ENCODE data around the gene PLPP4. TPM values are rescaled to one million over a fixed set of nuclear protein-coding genes. Genes with fewer than 3 reads are reported as not detected.

PLPP4 gene
- polyA plus RNA-seq, 1 donor, result 3.1 TPM

GRCh38 chr10:120541984-120542383, 85.0 kb downstream of the PLPP4 start:
- Histone ChIP-seq H3K9me3 (ENCODE audit: control insufficient read depth, low read depth, low read length) (no peaks in the 10 kb centered on the region), H3K36me3 (ENCODE audit: control insufficient read depth, insufficient read depth, low read length) (no peaks in the 10 kb centered on the region), H3K4me3 (ENCODE audit: low read length) (no peak overlapping the region), H3K27me3 (ENCODE audit: control insufficient read depth, insufficient read depth, low read length) (no peaks in the 10 kb centered on the region), H3K27ac (ENCODE audit: low read length) (no peak overlapping the region), H3K4me1 (ENCODE audit: control insufficient read depth, insufficient read depth, low read length) (no peaks in the 10 kb centered on the region)
- WGBS (ENCODE audit: insufficient coverage, low lambda C conversion rate), result no CpG with 5 or more reads among the region's 4 CpGs
- DNase-seq, result no peak

- H3K27ac ChIP-seq (ENCODE audit: low read length), result no peak overlapping the region
- H3K9me3 ChIP-seq (ENCODE audit: control insufficient read depth, low read depth, low read length), result no peaks in the 10 kb centered on the region
- no CpG with 5 or more reads among the region's 7 CpGs for WGBS (ENCODE audit: insufficient coverage, low lambda C conversion rate)
- H3K36me3 ChIP-seq (ENCODE audit: control insufficient read depth, insufficient read depth, low read length), result no peaks in the 10 kb centered on the region
- no peak for DNase-seq
- no peak overlapping the region for H3K4me3 ChIP-seq (ENCODE audit: low read length)
- no peaks in the 10 kb centered on the region for H3K27me3 ChIP-seq (ENCODE audit: control insufficient read depth, insufficient read depth, low read length)
- H3K4me1 ChIP-seq (ENCODE audit: control insufficient read depth, insufficient read depth, low read length), result no peaks in the 10 kb centered on the region
Observed at GRCh38 chr10:120542591-120542990, 85.6 kb downstream of the PLPP4 start.

DNA sequence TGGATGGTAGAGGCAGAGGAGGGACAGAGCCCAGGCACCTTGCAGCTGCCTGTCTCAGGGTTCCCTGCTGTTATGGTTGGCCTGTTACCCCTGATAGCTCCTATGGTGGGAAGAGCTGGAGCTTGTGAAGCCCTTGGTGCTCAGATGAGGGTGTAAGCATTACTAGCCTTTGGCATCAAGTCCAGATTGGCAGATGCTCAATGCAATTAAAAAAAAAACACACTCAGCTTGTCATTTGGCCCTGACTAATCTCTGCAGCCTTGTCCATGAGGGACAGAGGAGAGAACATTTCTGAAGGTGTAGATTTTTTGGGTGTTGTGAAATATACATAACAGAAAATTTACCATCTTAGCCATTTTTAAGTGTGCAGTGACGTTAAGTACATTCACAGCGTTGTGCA, 86.3 kb downstream of the PLPP4 start:
- Histone ChIP-seq H3K9me3 (ENCODE audit: control insufficient read depth, low read depth, low read length) (no peaks in the 10 kb centered on the region), H3K27ac (ENCODE audit: low read length) (no peak overlapping the region), H3K4me1 (ENCODE audit: control insufficient read depth, insufficient read depth, low read length) (no peaks in the 10 kb centered on the region), H3K4me3 (ENCODE audit: low read length) (no peak overlapping the region), H3K36me3 (ENCODE audit: control insufficient read depth, insufficient read depth, low read length) (no peaks in the 10 kb centered on the region), H3K27me3 (ENCODE audit: control insufficient read depth, insufficient read depth, low read length) (no peaks in the 10 kb centered on the region)
- no peak for DNase-seq
- no CpG with 5 or more reads among the region's 2 CpGs for WGBS (ENCODE audit: insufficient coverage, low lambda C conversion rate)

GRCh38 chr10:120548210-120548609, 91.2 kb downstream of the PLPP4 start:
- no peaks in the 10 kb centered on the region for H3K27me3 ChIP-seq (ENCODE audit: control insufficient read depth, insufficient read depth, low read length)

DNA sequence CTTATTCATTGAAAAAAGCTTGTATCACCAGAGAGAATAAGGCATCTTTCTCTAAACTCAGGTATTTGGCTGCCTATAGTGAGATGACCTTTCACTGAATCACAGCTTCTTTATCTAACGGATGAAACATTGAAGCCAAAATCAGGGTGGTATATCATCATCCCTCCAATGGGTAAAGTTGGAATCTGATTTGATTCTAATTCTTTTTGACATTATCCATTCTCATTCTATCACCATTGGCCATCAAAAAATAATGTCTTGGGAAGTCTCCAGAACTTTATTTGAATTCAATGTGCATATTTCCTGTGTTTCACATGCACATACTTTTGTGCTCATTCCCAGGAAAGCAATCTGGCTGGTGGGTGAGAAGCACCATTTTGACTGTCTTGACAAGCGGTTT, 95.2 kb downstream of the PLPP4 start:
- no peaks in the 10 kb centered on the region for H3K27me3 ChIP-seq (ENCODE audit: control insufficient read depth, insufficient read depth, low read length)
- H3K27ac ChIP-seq (ENCODE audit: low read length), result no peak overlapping the region
- no peak overlapping the region for H3K4me3 ChIP-seq (ENCODE audit: low read length)
- no peaks in the 10 kb centered on the region for H3K9me3 ChIP-seq (ENCODE audit: control insufficient read depth, low read depth, low read length)
- no peaks in the 10 kb centered on the region for H3K4me1 ChIP-seq (ENCODE audit: control insufficient read depth, insufficient read depth, low read length)
- H3K36me3 ChIP-seq (ENCODE audit: control insufficient read depth, insufficient read depth, low read length), result no peaks in the 10 kb centered on the region
- no peak for DNase-seq
- WGBS (ENCODE audit: insufficient coverage, low lambda C conversion rate), result 88% methylated on average over 1 of the region's 2 CpGs

More at GRCh38 chr10:120548210-120548609, 91.2 kb downstream of the PLPP4 start:
- DNase-seq, result no peak
- no peak overlapping the region for H3K4me3 ChIP-seq (ENCODE audit: low read length)
- H3K9me3 ChIP-seq (ENCODE audit: control insufficient read depth, low read depth, low read length), result no peaks in the 10 kb centered on the region
- WGBS (ENCODE audit: insufficient coverage, low lambda C conversion rate), result 100% methylated on average over 2 of the region's 4 CpGs
- H3K4me1 ChIP-seq (ENCODE audit: control insufficient read depth, insufficient read depth, low read length), result no peaks in the 10 kb centered on the region
- H3K36me3 ChIP-seq (ENCODE audit: control insufficient read depth, insufficient read depth, low read length), result no peaks in the 10 kb centered on the region
- no peak overlapping the region for H3K27ac ChIP-seq (ENCODE audit: low read length)

DNA sequence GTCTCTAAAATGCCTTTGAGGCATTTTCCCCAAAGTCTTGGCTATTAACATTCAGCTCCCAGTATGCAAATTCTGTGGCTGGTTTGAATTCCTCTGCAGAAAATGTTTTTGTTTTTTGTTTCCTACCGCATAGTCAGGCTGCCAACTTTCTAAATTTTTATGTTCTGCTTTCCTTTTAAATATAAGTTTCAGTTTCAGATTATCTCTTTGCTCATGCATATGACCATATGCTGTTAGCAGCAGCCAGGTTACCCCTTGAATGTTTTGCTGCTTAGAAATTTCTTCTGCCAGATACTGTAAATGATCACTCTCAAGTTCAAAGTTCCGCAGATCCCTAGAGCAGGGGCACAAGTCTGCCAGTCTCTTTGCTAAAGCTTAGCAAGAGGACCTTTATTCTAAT, 96.9 kb downstream of the PLPP4 start:
- no peaks in the 10 kb centered on the region for H3K9me3 ChIP-seq (ENCODE audit: control insufficient read depth, low read depth, low read length)
- no peak overlapping the region for H3K27ac ChIP-seq (ENCODE audit: low read length)
- H3K4me1 ChIP-seq (ENCODE audit: control insufficient read depth, insufficient read depth, low read length), result no peaks in the 10 kb centered on the region
- WGBS (ENCODE audit: insufficient coverage, low lambda C conversion rate), result 100% methylated on average over 1 of the region's 2 CpGs
- H3K27me3 ChIP-seq (ENCODE audit: control insufficient read depth, insufficient read depth, low read length), result no peaks in the 10 kb centered on the region
- DNase-seq, result no peak
- no peaks in the 10 kb centered on the region for H3K36me3 ChIP-seq (ENCODE audit: control insufficient read depth, insufficient read depth, low read length)
- H3K4me3 ChIP-seq (ENCODE audit: low read length), result no peak overlapping the region

DNA sequence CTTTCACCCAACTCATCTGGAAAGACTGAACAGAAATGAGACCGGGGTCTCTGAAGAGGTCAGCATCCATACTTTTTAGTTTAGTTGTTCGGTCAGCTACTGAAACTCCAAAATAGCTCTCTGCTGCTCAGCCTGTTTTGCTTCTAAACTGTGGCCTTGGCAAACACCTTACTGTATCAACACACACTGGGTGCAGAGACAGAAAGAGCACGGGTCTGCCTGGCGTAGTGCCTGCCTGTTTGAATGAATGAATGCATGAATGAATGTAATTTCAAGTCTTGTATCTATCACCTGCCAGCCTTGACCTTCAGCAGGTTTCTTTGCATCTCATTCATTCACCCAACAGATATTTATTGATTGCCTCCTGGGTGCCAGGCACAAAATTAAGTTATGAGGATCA, 98.4 kb downstream of the PLPP4 start:
- no peak for DNase-seq

GRCh38 chr10:120555842-120556532, 99.0 kb downstream of the PLPP4 start:
- 33% methylated on average over 1 of the region's 2 CpGs for WGBS (ENCODE audit: insufficient coverage, low lambda C conversion rate)
- H3K27me3 ChIP-seq (ENCODE audit: control insufficient read depth, insufficient read depth, low read length), result no peaks in the 10 kb centered on the region
- no peaks in the 10 kb centered on the region for H3K36me3 ChIP-seq (ENCODE audit: control insufficient read depth, insufficient read depth, low read length)
- H3K4me1 ChIP-seq (ENCODE audit: control insufficient read depth, insufficient read depth, low read length), result no peaks in the 10 kb centered on the region
- H3K9me3 ChIP-seq (ENCODE audit: control insufficient read depth, low read depth, low read length), result no peaks in the 10 kb centered on the region
- H3K27ac ChIP-seq (ENCODE audit: low read length), result no peak overlapping the region
- no peak overlapping the region for H3K4me3 ChIP-seq (ENCODE audit: low read length)
- no peak for DNase-seq

More for the DNA sequence above, 98.4 kb downstream of the PLPP4 start:
- Histone ChIP-seq H3K27ac (ENCODE audit: low read length) (no peak overlapping the region), H3K9me3 (ENCODE audit: control insufficient read depth, low read depth, low read length) (no peaks in the 10 kb centered on the region), H3K4me3 (ENCODE audit: low read length) (no peak overlapping the region), H3K27me3 (ENCODE audit: control insufficient read depth, insufficient read depth, low read length) (no peaks in the 10 kb centered on the region), H3K36me3 (ENCODE audit: control insufficient read depth, insufficient read depth, low read length) (no peaks in the 10 kb centered on the region), H3K4me1 (ENCODE audit: control insufficient read depth, insufficient read depth, low read length) (no peaks in the 10 kb centered on the region)
- no CpG with 5 or more reads among the region's 4 CpGs for WGBS (ENCODE audit: insufficient coverage, low lambda C conversion rate)

DNA sequence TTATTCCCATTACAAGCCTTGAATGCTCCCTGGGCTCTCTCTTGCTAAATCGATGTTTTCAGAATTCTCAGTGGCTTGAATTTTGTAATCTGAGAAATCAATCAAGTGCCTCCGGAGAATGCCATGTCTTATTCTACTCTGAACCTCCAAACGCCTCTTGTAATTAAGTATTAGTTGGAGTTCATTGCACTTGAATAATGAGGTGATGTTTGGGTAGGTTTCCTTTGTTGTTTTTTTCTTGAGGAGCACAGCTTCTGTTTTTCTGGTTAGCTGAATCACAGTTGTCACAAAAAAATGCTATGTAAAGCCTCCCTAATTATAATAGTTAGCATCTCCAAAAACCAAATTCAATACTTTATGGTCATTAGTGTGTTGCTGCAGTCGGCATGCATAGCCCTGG, 100.3 kb downstream of the PLPP4 start:
- WGBS (ENCODE audit: insufficient coverage, low lambda C conversion rate), result 86% methylated on average over 1 of the region's 4 CpGs
- Histone ChIP-seq H3K4me1 (ENCODE audit: control insufficient read depth, insufficient read depth, low read length) (no peaks in the 10 kb centered on the region), H3K27me3 (ENCODE audit: control insufficient read depth, insufficient read depth, low read length) (no peaks in the 10 kb centered on the region), H3K4me3 (ENCODE audit: low read length) (no peak overlapping the region), H3K27ac (ENCODE audit: low read length) (no peak overlapping the region), H3K9me3 (ENCODE audit: control insufficient read depth, low read depth, low read length) (no peaks in the 10 kb centered on the region), H3K36me3 (ENCODE audit: control insufficient read depth, insufficient read depth, low read length) (no peaks in the 10 kb centered on the region)
- no peak for DNase-seq

DNA sequence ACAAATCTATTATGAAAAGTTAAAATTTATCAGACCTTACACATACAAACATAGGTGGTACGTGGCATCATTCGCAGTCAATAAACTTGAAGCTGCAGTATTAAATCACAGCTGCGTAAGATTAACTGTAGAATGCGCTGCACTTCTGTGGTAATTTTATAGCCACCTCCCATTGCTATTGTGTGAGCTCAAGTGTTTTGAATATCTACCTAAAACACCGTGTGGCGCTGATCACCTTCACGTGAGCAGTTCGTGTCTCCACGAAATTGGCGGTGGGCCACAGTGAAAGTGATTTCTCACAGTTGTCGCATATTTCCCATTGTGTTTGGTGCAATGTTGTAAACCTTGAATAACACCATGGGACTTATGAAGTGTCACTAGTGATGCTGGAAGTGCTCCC, 102.8 kb downstream of the PLPP4 start:
- Histone ChIP-seq H3K27ac (ENCODE audit: low read length) (no peak overlapping the region), H3K4me1 (ENCODE audit: control insufficient read depth, insufficient read depth, low read length) (no peaks in the 10 kb centered on the region), H3K4me3 (ENCODE audit: low read length) (no peak overlapping the region), H3K27me3 (ENCODE audit: control insufficient read depth, insufficient read depth, low read length) (no peaks in the 10 kb centered on the region), H3K9me3 (ENCODE audit: control insufficient read depth, low read depth, low read length) (no peaks in the 10 kb centered on the region), H3K36me3 (ENCODE audit: control insufficient read depth, insufficient read depth, low read length) (no peaks in the 10 kb centered on the region)
- no peak for DNase-seq
- WGBS (ENCODE audit: insufficient coverage, low lambda C conversion rate), result 95% methylated on average over 7 of the region's 11 CpGs

GRCh38 chr10:120562956-120563355, 105.9 kb downstream of the PLPP4 start:
- Histone ChIP-seq H3K4me3 (ENCODE audit: low read length) (no peak overlapping the region), H3K4me1 (ENCODE audit: control insufficient read depth, insufficient read depth, low read length) (no peaks in the 10 kb centered on the region), H3K36me3 (ENCODE audit: control insufficient read depth, insufficient read depth, low read length) (no peaks in the 10 kb centered on the region), H3K9me3 (ENCODE audit: control insufficient read depth, low read depth, low read length) (no peaks in the 10 kb centered on the region), H3K27ac (ENCODE audit: low read length) (no peak overlapping the region), H3K27me3 (ENCODE audit: control insufficient read depth, insufficient read depth, low read length) (no peaks in the 10 kb centered on the region)
- no peak for DNase-seq
- no CpG with 5 or more reads among the region's 9 CpGs for WGBS (ENCODE audit: insufficient coverage, low lambda C conversion rate)
